Ovary (tissue), 3 donors: ENCODE data around the gene L1CAM.

Experiments used
- CTCF ChIP-seq, 3 donors: fragments of 450-650 bp in 2 of 3; fragments of 200-600 bp in 1 of 3; IDR thresholded peaks; one replicate each; pipeline versions ENCODE4 v1.5.1 to v1.8.0; 2016 to 2022; ENCODE audit warnings: antibody characterized with exemption in 3 of 3, mild to moderate bottlenecking in 1 of 3
- POLR2A ChIP-seq: fragments of 450-650 bp; IDR thresholded peaks from one replicate; pipeline ENCODE4 v1.6.1; 2017; ENCODE audit warnings: antibody characterized with exemption, mild to moderate bottlenecking, moderate library complexity
- donor health status: DM: no; HTN: no; CAD: no.

- TF ChIP-seq CTCF (IDR thresholded peaks at IDR 0.05) (no peak), POLR2A (no peak)
Observed at GRCh38 chrX:153921511-153922446, 35.8 kb upstream of the L1CAM start.
